Naive B cell (primary cell): ENCODE data around the gene NEK9. TPM values are rescaled to one million over a fixed set of nuclear protein-coding genes. Genes with fewer than 3 reads are reported as not detected.
"Not testable (repeated sequence)": the region's sequence is repeated elsewhere in the genome, so short reads cannot be mapped to it uniquely, and the experiment has no call there.

Experiments
- ATAC-seq, 2 donors: fragments of 150-1000 bp; cut with Tn5 transposase; 2 replicates each; pipeline ENCODE4 v1.10.0; 2021; ENCODE audit warnings: low read depth in 2 of 2, mild to moderate bottlenecking in 2 of 2, moderate library complexity in 2 of 2
- DNase-seq: peaks from one replicate; pipeline ENCODE4 v3.0.0; 2022
- H3K27ac Mint-ChIP-seq, 6 donors: one replicate each; pipeline ENCODE4 v1.8.0; 2020 to 2022; ENCODE audit warnings: mild to moderate bottlenecking in 6 of 6, mixed read lengths in 6 of 6, moderate library complexity in 5 of 6, inconsistent platforms in 2 of 6
- H3K27me3 Mint-ChIP-seq, 3 donors: one replicate each; pipeline ENCODE4 v1.8.0; 2021 to 2022; ENCODE audit warnings: mixed read lengths in 3 of 3, mild to moderate bottlenecking in 1 of 3
- H3K36me3 Mint-ChIP-seq, 2 donors: one replicate each; pipeline ENCODE4 v1.8.0; 2020 to 2022; ENCODE audit warnings: mixed read lengths in 2 of 2, inconsistent platforms in 1 of 2, mild to moderate bottlenecking in 1 of 2
- H3K4me1 Mint-ChIP-seq, 3 donors: one replicate each; pipeline ENCODE4 v1.8.0; 2020 to 2022; ENCODE audit warnings: mixed read lengths in 3 of 3, inconsistent platforms in 1 of 3, mild to moderate bottlenecking in 1 of 3, moderate library complexity in 1 of 3
- H3K4me3 Mint-ChIP-seq, 8 donors: one replicate each; pipeline ENCODE4 v1.8.0; 2020 to 2022; ENCODE audit warnings: mild to moderate bottlenecking in 8 of 8, mixed read lengths in 8 of 8, moderate library complexity in 8 of 8, inconsistent platforms in 2 of 8
- H3K9me3 Mint-ChIP-seq, 7 donors: one replicate each; pipeline ENCODE4 v1.8.0; 2020 to 2022; ENCODE audit warnings: mixed read lengths in 7 of 7, mild to moderate bottlenecking in 5 of 7, inconsistent platforms in 2 of 7, moderate library complexity in 1 of 7
- polyA plus RNA-seq, 6 donors: library from polyadenylated mRNA; unstranded; fragments of 300-500 nt; fragmentation: Illumina TruSeq; gene quantifications; one replicate each; pipeline ENCODE4 v1.2.3, GENCODE V29; 2021; ENCODE audit warnings: low read depth in 6 of 6

Gene NEK9
- polyA plus RNA-seq, 6 donors from 2014 or later, result 9.4 to 22.7 (median 16.1) TPM

- peak overlapping the region in 1 of 6 donors; percentile 62 for H3K27ac Mint-ChIP-seq
- no peak overlapping the region for H3K4me3 Mint-ChIP-seq
- no peaks in the 10 kb centered on the region for H3K27me3 Mint-ChIP-seq
- ATAC-seq (peak; percentile 28 to 55), DNase-seq (peak; percentile 20)
- no peaks in the 10 kb centered on the region for H3K4me1 Mint-ChIP-seq
- H3K36me3 Mint-ChIP-seq, result peaks cover 13% of the 10 kb centered on the region in 2 donors
- H3K9me3 Mint-ChIP-seq, result no peaks in the 10 kb centered on the region
Observed at GRCh38 chr14:75088566-75089373, 38.1 kb downstream of the NEK9 start.

- ATAC-seq (no peak), DNase-seq (no peak)
- Mint-ChIP-seq H3K27me3 (no peaks in the 10 kb centered on the region), H3K4me1 (no peaks in the 10 kb centered on the region), H3K9me3 (no peaks in the 10 kb centered on the region), H3K27ac (no peak overlapping the region), H3K36me3 (peaks cover 12 to 15% of the 10 kb centered on the region in 2 donors), H3K4me3 (no peak overlapping the region)
Observed at GRCh38 chr14:75088153-75088552, 38.7 kb downstream of the NEK9 start.

- Mint-ChIP-seq H3K4me1 (no peaks in the 10 kb centered on the region), H3K9me3 (no peaks in the 10 kb centered on the region), H3K27ac (no peak overlapping the region), H3K36me3 (peaks cover 12 to 15% of the 10 kb centered on the region in 2 donors), H3K27me3 (no peaks in the 10 kb centered on the region), H3K4me3 (no peak overlapping the region)
- ATAC-seq (no peak), DNase-seq (no peak)
Observed at GRCh38 chr14:75084513-75084912, 42.3 kb downstream of the NEK9 start.

DNA sequence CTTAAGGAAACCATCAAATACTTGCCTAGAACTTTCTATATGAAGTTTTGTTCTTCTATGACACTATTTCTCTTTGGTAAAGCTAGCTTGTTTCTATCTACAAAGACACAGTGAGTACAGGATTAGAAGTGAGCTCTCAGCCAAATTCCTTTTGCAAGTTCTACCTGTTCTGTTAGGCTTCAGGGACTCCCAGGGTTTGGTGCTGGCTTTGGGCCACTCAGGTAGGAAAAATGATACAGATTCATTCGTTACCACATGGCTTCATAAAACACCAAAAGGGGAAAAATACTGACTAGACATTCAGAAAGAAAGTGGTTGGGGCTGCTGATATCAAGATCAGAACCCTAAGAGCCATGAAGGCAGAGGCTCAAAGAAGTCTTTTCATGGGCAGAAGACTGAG is 43.6 kb downstream of the NEK9 start:
- peak overlapping the region in 1 of 6 donors; percentile 33 for H3K27ac Mint-ChIP-seq
- H3K36me3 Mint-ChIP-seq, result peaks cover 9 to 15% of the 10 kb centered on the region in 2 donors
- H3K4me1 Mint-ChIP-seq, result no peaks in the 10 kb centered on the region
- no peak overlapping the region for H3K4me3 Mint-ChIP-seq
- no peak for ATAC-seq
- H3K27me3 Mint-ChIP-seq, result no peaks in the 10 kb centered on the region
- no peak for DNase-seq
- no peaks in the 10 kb centered on the region for H3K9me3 Mint-ChIP-seq

GRCh38 chr14:75081660-75082229 is 45.1 kb downstream of the NEK9 start:
- DNase-seq, result no peak
- Mint-ChIP-seq H3K36me3 (peaks cover 9 to 15% of the 10 kb centered on the region in 2 donors), H3K27ac (no peak overlapping the region), H3K4me3 (no peak overlapping the region), H3K27me3 (no peaks in the 10 kb centered on the region), H3K4me1 (no peaks in the 10 kb centered on the region), H3K9me3 (no peaks in the 10 kb centered on the region)
- ATAC-seq, result no peak

DNA sequence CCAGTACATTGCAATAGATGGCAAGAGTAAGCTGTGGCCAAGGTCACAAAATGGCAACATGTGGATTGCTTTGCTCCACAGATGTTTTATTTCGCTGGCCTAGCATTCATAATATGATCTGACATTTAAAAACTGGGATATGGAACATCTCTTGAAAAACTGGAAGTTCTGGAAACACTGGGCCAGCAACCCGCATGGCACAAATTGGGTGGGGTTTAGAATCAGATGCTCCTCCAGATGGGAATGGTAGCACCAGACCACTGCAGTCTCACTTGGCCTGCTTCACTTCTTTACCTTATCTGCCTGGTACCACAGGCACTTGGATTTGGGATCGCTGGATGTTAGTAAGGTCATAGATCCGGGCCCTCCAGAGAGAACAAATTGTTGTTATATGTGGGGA is 47.3 kb downstream of the NEK9 start:
- Mint-ChIP-seq H3K9me3 (no peaks in the 10 kb centered on the region), H3K4me3 (no peak overlapping the region), H3K4me1 (no peaks in the 10 kb centered on the region), H3K27ac (peak overlapping the region in 1 of 6 donors; percentile 56), H3K27me3 (no peaks in the 10 kb centered on the region), H3K36me3 (peaks cover 0 to 9% of the 10 kb centered on the region in 2 donors)
- ATAC-seq (no peak), DNase-seq (no peak)

- Mint-ChIP-seq H3K27ac (no peak overlapping the region), H3K4me1 (no peaks in the 10 kb centered on the region), H3K27me3 (no peaks in the 10 kb centered on the region), H3K36me3 (no peaks in the 10 kb centered on the region), H3K4me3 (no peak overlapping the region), H3K9me3 (no peaks in the 10 kb centered on the region)
- no peak for DNase-seq
- no peak for ATAC-seq
Observed at GRCh38 chr14:75077794-75078193, 49.1 kb downstream of the NEK9 start.

- Mint-ChIP-seq H3K27ac (peak overlapping the region in 2 of 6 donors; percentile 22 to 54), H3K27me3 (no peaks in the 10 kb centered on the region), H3K4me1 (peaks cover 0 to 5% (median 2%) of the 10 kb centered on the region in 3 donors), H3K4me3 (peak overlapping the region in 2 of 8 donors; percentile 57 to 82), H3K9me3 (no peaks in the 10 kb centered on the region), H3K36me3 (no peaks in the 10 kb centered on the region)
- no peak for DNase-seq
- ATAC-seq, result no peak
Observed at GRCh38 chr14:75070383-75070782, 56.5 kb downstream of the NEK9 start.

DNA sequence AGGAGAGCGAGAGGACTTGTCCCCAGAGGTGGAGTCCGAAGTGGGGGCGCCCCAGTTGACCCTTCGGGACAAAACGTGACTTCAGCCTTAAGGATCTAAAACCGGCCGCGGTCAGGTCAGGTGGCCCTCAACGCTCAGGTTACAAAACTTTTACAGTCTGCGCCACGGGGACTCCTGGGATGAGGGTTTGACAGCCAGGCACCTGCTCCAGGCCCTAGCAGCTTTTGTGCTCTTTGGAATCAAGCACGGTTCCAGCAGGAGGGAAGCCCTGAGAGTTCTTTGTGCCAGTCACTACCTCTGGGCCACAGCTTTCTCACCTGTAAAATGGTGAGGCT is 57.1 kb downstream of the NEK9 start:
- Mint-ChIP-seq H3K9me3 (no peaks in the 10 kb centered on the region), H3K36me3 (no peaks in the 10 kb centered on the region), H3K4me3 (peak overlapping the region in 1 of 8 donors; percentile 82), H3K27me3 (no peaks in the 10 kb centered on the region), H3K4me1 (peaks cover 0 to 5% (median 3%) of the 10 kb centered on the region in 3 donors), H3K27ac (peak overlapping the region in 2 of 6 donors; percentile 28 to 66)
- DNase-seq (no peak), ATAC-seq (no peak)

GRCh38 chr14:75069121-75069810 is 57.6 kb downstream of the NEK9 start, which contains the start of gene ZC2HC1C:
ZC2HC1C (plus strand) TSS chr14:75069641; CDS start chr14:75070574, 933 bp downstream.
- H3K9me3 Mint-ChIP-seq, result no peaks in the 10 kb centered on the region
- peak; percentile 75 to 77 for ATAC-seq
- DNase-seq, result peak; percentile 33
- H3K36me3 Mint-ChIP-seq, result no peaks in the 10 kb centered on the region
- H3K27me3 Mint-ChIP-seq, result no peaks in the 10 kb centered on the region
- H3K27ac Mint-ChIP-seq, result peak within 1 kb of the TSS in 4 of 6 donors; percentile 22 to 66 (median 41)
- H3K4me3 Mint-ChIP-seq, result peak within 1 kb of the TSS in 2 of 8 donors; percentile 57 to 82
- peaks cover under 1 to 6% (median 5%) of the 10 kb centered on the region in 3 donors for H3K4me1 Mint-ChIP-seq

- Mint-ChIP-seq H3K9me3 (no peaks in the 10 kb centered on the region), H3K4me3 (no peak overlapping the region), H3K27me3 (no peaks in the 10 kb centered on the region), H3K4me1 (peaks cover 7 to 14% (median 13%) of the 10 kb centered on the region in 3 donors), H3K27ac (no peak overlapping the region), H3K36me3 (no peaks in the 10 kb centered on the region)
- DNase-seq (no peak), ATAC-seq (no peak)
Observed at GRCh38 chr14:75068294-75069120, 58.3 kb downstream of the NEK9 start.

DNA sequence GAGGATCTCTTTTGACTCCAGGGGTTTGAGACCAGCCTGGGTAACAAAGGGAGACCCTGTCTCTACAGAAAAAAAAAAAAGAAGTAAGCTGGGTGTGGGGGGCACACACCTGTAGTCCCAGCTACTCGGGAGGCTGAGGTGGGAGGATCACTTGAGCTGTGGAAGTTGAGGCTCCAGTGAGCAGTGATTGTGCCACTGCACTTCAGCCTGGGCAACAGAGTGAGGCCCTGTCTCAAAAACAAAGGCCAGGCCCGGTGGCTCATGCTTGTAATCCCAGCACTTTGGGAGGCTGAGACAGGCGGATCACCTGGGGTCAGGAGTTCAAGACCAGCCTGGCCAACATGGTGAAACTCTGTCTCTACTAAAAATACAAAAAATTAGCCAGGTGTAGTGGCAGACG is 59.1 kb downstream of the NEK9 start:
- not testable (repeated sequence) for ATAC-seq, H3K36me3 Mint-ChIP-seq, H3K9me3 Mint-ChIP-seq, DNase-seq, H3K27ac Mint-ChIP-seq, H3K4me3 Mint-ChIP-seq, H3K27me3 Mint-ChIP-seq
- peaks cover 12 to 21% (median 20%) of the 10 kb centered on the region in 3 donors for H3K4me1 Mint-ChIP-seq

- no peaks in the 10 kb centered on the region for H3K36me3 Mint-ChIP-seq
Observed at GRCh38 chr14:75067212-75067611, 59.6 kb downstream of the NEK9 start.

More at GRCh38 chr14:75067212-75067611, 59.6 kb downstream of the NEK9 start:
- Mint-ChIP-seq H3K9me3 (no peaks in the 10 kb centered on the region), H3K27ac (no peak overlapping the region), H3K27me3 (no peaks in the 10 kb centered on the region), H3K4me3 (no peak overlapping the region), H3K4me1 (peaks cover 12 to 25% (median 23%) of the 10 kb centered on the region in 3 donors)
- ATAC-seq (no peak), DNase-seq (no peak)
